Measurements from ENCODE around the gene UNC5CL. TPM values are rescaled to one million over a fixed set of nuclear protein-coding genes. Genes with fewer than 3 reads are reported as not detected.

Gene UNC5CL
- total and polyA plus RNA-seq, 2 donors (not counting 1 experiment from before 2014, with no cell fraction given): 0.01 to 0.17 TPM

GRCh38 chr6:40990301-40990700, 48.7 kb downstream of the UNC5CL start:
- H2AFZ ChIP-seq (ENCODE audit: low read length): no peak overlapping the region

GRCh38 chr6:40989204-40990169, 49.5 kb downstream of the UNC5CL start:
- peaks cover 2% of the 10 kb centered on the region for H3K27me3 ChIP-seq (ENCODE audit: control insufficient read depth, insufficient read depth, low read length)
- no peaks in the 10 kb centered on the region for H3K9me3 ChIP-seq (ENCODE audit: control insufficient read depth, insufficient read depth, low read depth, low read length)
- H3K9ac ChIP-seq (ENCODE audit: insufficient read depth, low read length): no peak overlapping the region
- no peaks in the 10 kb centered on the region for H3K36me3 ChIP-seq (ENCODE audit: control insufficient read depth, insufficient read depth, low read length)
- no peak overlapping the region for H3K4me3 ChIP-seq (replicated peaks in 1 of 4; ENCODE audit: control extremely low read depth in 1 of 4, insufficient read depth in 1 of 4, low read depth in 3 of 4, low read length in 4 of 4)
- no peak overlapping the region for H3K4me2 ChIP-seq (ENCODE audit: extremely low read depth, insufficient read depth, low read length)
- no peaks in the 10 kb centered on the region for H4K20me1 ChIP-seq (ENCODE audit: control insufficient read depth, extremely low read depth, insufficient read depth, low read length)
- DNase-seq (ENCODE audit: low read depth in 2 of 2): no peak
- H3K27ac ChIP-seq (ENCODE audit: insufficient read depth, low read length): no peak overlapping the region
- H3K4me1 ChIP-seq (ENCODE audit: control insufficient read depth, extremely low read depth, insufficient read depth, low read length): no peaks in the 10 kb centered on the region
- H3K79me2 ChIP-seq (ENCODE audit: control insufficient read depth, insufficient read depth, low read length): no peaks in the 10 kb centered on the region
- no peak overlapping the region for H2AFZ ChIP-seq (ENCODE audit: low read length)
- no peak for TF ChIP-seq CTCF (conservative IDR thresholded peaks at IDR 0.05 in 1 of 2, IDR thresholded peaks at IDR 0.05 in 1 of 2; ENCODE audit: low read depth in 1 of 2, low read length in 2 of 2)

More at GRCh38 chr6:40990301-40990700, 48.7 kb downstream of the UNC5CL start:
- no peak for TF ChIP-seq EZH2 (IDR thresholded peaks at IDR 0.05; ENCODE audit: low read length, missing control alignments)
- Histone ChIP-seq H4K20me1 (ENCODE audit: control insufficient read depth, extremely low read depth, insufficient read depth, low read length) (no peaks in the 10 kb centered on the region), H3K27me3 (ENCODE audit: control insufficient read depth, insufficient read depth, low read length) (peaks cover 2% of the 10 kb centered on the region), H3K9ac (ENCODE audit: insufficient read depth, low read length) (no peak overlapping the region), H3K4me2 (ENCODE audit: extremely low read depth, insufficient read depth, low read length) (no peak overlapping the region), H3K9me3 (ENCODE audit: control insufficient read depth, insufficient read depth, low read depth, low read length) (no peaks in the 10 kb centered on the region), H3K4me3 (replicated peaks in 1 of 4; ENCODE audit: control extremely low read depth in 1 of 4, insufficient read depth in 1 of 4, low read depth in 3 of 4, low read length in 4 of 4) (no peak overlapping the region), H3K4me1 (ENCODE audit: control insufficient read depth, extremely low read depth, insufficient read depth, low read length) (no peaks in the 10 kb centered on the region), H3K79me2 (ENCODE audit: control insufficient read depth, insufficient read depth, low read length) (no peaks in the 10 kb centered on the region), H3K27ac (ENCODE audit: insufficient read depth, low read length) (no peak overlapping the region), H3K36me3 (ENCODE audit: control insufficient read depth, insufficient read depth, low read length) (no peaks in the 10 kb centered on the region)
- DNase-seq (ENCODE audit: low read depth in 2 of 2): no peak

- Histone ChIP-seq H4K20me1 (ENCODE audit: control insufficient read depth, extremely low read depth, insufficient read depth, low read length) (no peaks in the 10 kb centered on the region), H3K27me3 (ENCODE audit: control insufficient read depth, insufficient read depth, low read length) (peaks cover 2% of the 10 kb centered on the region), H3K4me1 (ENCODE audit: control insufficient read depth, extremely low read depth, insufficient read depth, low read length) (no peaks in the 10 kb centered on the region), H3K79me2 (ENCODE audit: control insufficient read depth, insufficient read depth, low read length) (no peaks in the 10 kb centered on the region), H3K4me3 (replicated peaks in 1 of 4; ENCODE audit: control extremely low read depth in 1 of 4, insufficient read depth in 1 of 4, low read depth in 3 of 4, low read length in 4 of 4) (no peak overlapping the region), H3K27ac (ENCODE audit: insufficient read depth, low read length) (no peak overlapping the region), H3K9me3 (ENCODE audit: control insufficient read depth, insufficient read depth, low read depth, low read length) (no peaks in the 10 kb centered on the region), H2AFZ (ENCODE audit: low read length) (no peak overlapping the region), H3K4me2 (ENCODE audit: extremely low read depth, insufficient read depth, low read length) (no peak overlapping the region), H3K9ac (ENCODE audit: insufficient read depth, low read length) (no peak overlapping the region), H3K36me3 (ENCODE audit: control insufficient read depth, insufficient read depth, low read length) (no peaks in the 10 kb centered on the region)
- no peak for TF ChIP-seq CTCF (conservative IDR thresholded peaks at IDR 0.05 in 1 of 2, IDR thresholded peaks at IDR 0.05 in 1 of 2; ENCODE audit: low read depth in 1 of 2, low read length in 2 of 2)
- no peak for TF ChIP-seq EZH2 (IDR thresholded peaks at IDR 0.05; ENCODE audit: low read length, missing control alignments)
- DNase-seq (ENCODE audit: low read depth in 2 of 2): no peak
Observed at GRCh38 chr6:40988634-40989033, 50.4 kb downstream of the UNC5CL start.

All from fibroblast of lung (primary cell).